Gastroesophageal sphincter (tissue), 4 donors: ENCODE measurements around the gene UBE2S. TPM values are rescaled to one million over a fixed set of nuclear protein-coding genes. Genes with fewer than 3 reads are reported as not detected.
"Not testable (repeated sequence)": the region's sequence is repeated elsewhere in the genome, so short reads cannot be mapped to it uniquely, and the experiment has no call there.

Source experiments
- ATAC-seq: fragments of 150-250 bp; one replicate; pipeline ENCODE4 v1.9.1; 2016; ENCODE audit warnings: mild to moderate bottlenecking, moderate library complexity
- H3K27ac ChIP-seq, 4 donors: fragments of 200-600 bp; sonication (generic) in 3 of 4; 1 replicate in 3 of 4; 2 replicates in 1 of 4; pipeline ENCODE4 v1.5.1; 2016 to 2019
- H3K27me3 ChIP-seq: fragments of 200-600 bp; sonication (generic); one replicate; pipeline ENCODE4 v1.5.1; 2019
- H3K36me3 ChIP-seq, 2 donors: fragments of 200-600 bp; sonication (generic); one replicate each; pipeline ENCODE4 v1.5.1; 2019; ENCODE audit warnings: control low read depth in 1 of 2
- H3K4me1 ChIP-seq, 3 donors: fragments of 200-600 bp; sonication (generic); 1 replicate in 2 of 3; 2 replicates in 1 of 3; pipeline ENCODE4 v1.5.1; 2016 to 2019; ENCODE audit warnings: control low read depth in 2 of 3
- H3K4me3 ChIP-seq, 2 donors: fragments of 200-600 bp; sonication (generic); one replicate each; pipeline ENCODE4 v1.5.1; 2019; ENCODE audit warnings: mild to moderate bottlenecking in 1 of 2, moderate library complexity in 1 of 2
- H3K9me3 ChIP-seq, 3 donors: fragments of 200-600 bp; sonication (generic); one replicate each; pipeline ENCODE4 v1.5.1; 2017 to 2019; ENCODE audit warnings: control low read depth in 2 of 3
- CTCF ChIP-seq, 4 experiments: fragments of 200-600 bp in 2 of 4; fragments of 450-650 bp in 2 of 4; sonication (generic) in 1 of 4; IDR thresholded peaks; one replicate each; pipeline ENCODE4 v1.5.1; 2017 to 2019; ENCODE audit warnings: antibody characterized with exemption in 4 of 4, mild to moderate bottlenecking in 2 of 4, moderate library complexity in 2 of 4
- EP300 ChIP-seq: sonication (generic); formaldehyde crosslinking; IDR thresholded peaks from one replicate; pipeline ENCODE4 v1.6.1; 2017; ENCODE audit warnings: antibody characterized with exemption, mild to moderate bottlenecking
- POLR2A ChIP-seq, 2 donors: fragments of 450-650 bp; IDR thresholded peaks; one replicate each; pipeline ENCODE4 v1.6.1; 2017; ENCODE audit warnings: antibody characterized with exemption in 2 of 2, mild to moderate bottlenecking in 2 of 2, moderate library complexity in 1 of 2
- POLR2AphosphoS5 ChIP-seq: sonication (generic); formaldehyde crosslinking; IDR thresholded peaks from one replicate; pipeline ENCODE4 v1.6.1; 2017; ENCODE audit warnings: antibody characterized with exemption
- WGBS, 2 donors: methylation state at CpG; one replicate each; pipeline ENCODE4 v1.1.5; 2018; ENCODE audit warnings: low coverage in 1 of 2; 5-methylcytosine and 5-hydroxymethylcytosine counted together
- total RNA-seq, 4 donors: library from RNA; depleted of rRNA; stranded (reverse); fragments of >200 nt; gene quantifications; one replicate each; pipeline ENCODE4 v1.1.0, GENCODE V29; 2016

Gene UBE2S
- total RNA-seq, 4 donors from 2014 or later, result 12.6 to 17.7 (median 15.4) TPM

- no peak for ATAC-seq
- H3K27me3 ChIP-seq, result peaks cover 81% of the 10 kb centered on the region
- no peak overlapping the region for H3K27ac ChIP-seq
- H3K4me3 ChIP-seq, result no peak overlapping the region
- 66 to 75% methylated on average over 2 of the region's 2 CpGs for WGBS, 2 donors
- no peaks in the 10 kb centered on the region for H3K36me3 ChIP-seq
- H3K9me3 ChIP-seq, result no peaks in the 10 kb centered on the region
- TF ChIP-seq CTCF (IDR thresholded peaks at IDR 0.05) (no peak), EP300 (no peak), POLR2A (IDR thresholded peaks at IDR 0.05) (no peak), POLR2AphosphoS5 (no peak)
- no peaks in the 10 kb centered on the region for H3K4me1 ChIP-seq
These were observed 18.5 kb upstream of the UBE2S start for GRCh38 chr19:55426042-55426441.

DNA sequence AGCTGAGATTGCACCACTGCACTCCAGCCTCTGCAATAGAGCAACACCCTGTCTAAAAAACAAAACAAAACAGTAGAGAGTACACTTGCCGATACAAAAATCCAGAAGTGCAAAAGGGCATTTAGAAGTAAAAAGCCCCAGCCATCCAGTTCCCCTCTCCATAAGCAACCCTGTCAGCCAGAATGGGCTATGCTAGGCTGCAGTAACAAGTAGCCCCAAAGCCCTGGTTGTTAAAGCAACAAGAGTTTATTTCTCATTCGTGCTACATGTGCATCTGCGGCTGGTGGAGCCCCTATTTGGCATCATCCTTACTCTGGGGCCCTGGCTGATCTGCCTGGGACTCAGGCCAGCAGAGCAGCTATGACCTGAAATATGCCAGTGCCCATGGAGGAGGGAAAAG, 16.9 kb upstream of the UBE2S start:
- WGBS, 2 donors, result 82% methylated on average over 3 of the region's 3 CpGs; no CpG with 5 or more reads in 1 of the 2 donors
- peaks cover 73% of the 10 kb centered on the region for H3K27me3 ChIP-seq

GRCh38 chr19:55423225-55424005, 15.8 kb upstream of the UBE2S start:
- no peak for ATAC-seq
- no peak overlapping the region for H3K27ac ChIP-seq
- peaks cover 71% of the 10 kb centered on the region for H3K27me3 ChIP-seq
- no peaks in the 10 kb centered on the region for H3K4me1 ChIP-seq
- H3K4me3 ChIP-seq, result no peak overlapping the region
- WGBS, 2 donors, result 55 to 58% methylated on average over 6 to 13 of the region's 13 CpGs
- no peaks in the 10 kb centered on the region for H3K36me3 ChIP-seq
- H3K9me3 ChIP-seq, result no peaks in the 10 kb centered on the region
- TF ChIP-seq POLR2A (IDR thresholded peaks at IDR 0.05) (no peak), EP300 (no peak), POLR2AphosphoS5 (no peak), CTCF (IDR thresholded peaks at IDR 0.05) (no peak)

More for the DNA sequence above, 16.9 kb upstream of the UBE2S start:
- no peak overlapping the region for H3K4me3 ChIP-seq
- no peaks in the 10 kb centered on the region for H3K9me3 ChIP-seq
- H3K36me3 ChIP-seq, result no peaks in the 10 kb centered on the region
- no peak for ATAC-seq
- no peak overlapping the region for H3K27ac ChIP-seq
- TF ChIP-seq POLR2AphosphoS5 (no peak), POLR2A (IDR thresholded peaks at IDR 0.05) (no peak), CTCF (IDR thresholded peaks at IDR 0.05) (no peak), EP300 (no peak)
- no peaks in the 10 kb centered on the region for H3K4me1 ChIP-seq

GRCh38 chr19:55421281-55421680, 13.7 kb upstream of the UBE2S start:
- not testable (repeated sequence) for H3K9me3 ChIP-seq, H3K27ac ChIP-seq, ATAC-seq, H3K4me1 ChIP-seq, H3K4me3 ChIP-seq, H3K36me3 ChIP-seq
- peaks cover 53% of the 10 kb centered on the region for H3K27me3 ChIP-seq
- WGBS, 2 donors, result 55 to 73% methylated on average over 3 to 4 of the region's 4 CpGs

- no peak overlapping the region for H3K27ac ChIP-seq
- no peak for TF ChIP-seq EP300
- no peak for TF ChIP-seq CTCF (IDR thresholded peaks at IDR 0.05)
- no peak for TF ChIP-seq POLR2AphosphoS5
- TF ChIP-seq POLR2A (IDR thresholded peaks at IDR 0.05), result no peak
- 33 to 80% methylated on average over 1 to 2 of the region's 5 CpGs for WGBS, 2 donors
- no peak overlapping the region for H3K4me3 ChIP-seq
- H3K36me3 ChIP-seq, result no peaks in the 10 kb centered on the region
- no peak for ATAC-seq
- peaks cover 40% of the 10 kb centered on the region for H3K27me3 ChIP-seq
- no peaks in the 10 kb centered on the region for H3K9me3 ChIP-seq
- no peaks in the 10 kb centered on the region for H3K4me1 ChIP-seq
These were observed 12.1 kb upstream of the UBE2S start for GRCh38 chr19:55419624-55420236.
